ENCODE measurements around the gene GPX4.

Gene GPX4

GRCh38 chr19:1122021-1122971 lies 18.5 kb downstream of the GPX4 start:
- Histone ChIP-seq H3K27ac (ENCODE audit: low read depth, low read length, poor library complexity, severe bottlenecking) (no peak overlapping the region), H3K9ac (ENCODE audit: low read length) (no peak overlapping the region), H3K4me1 (ENCODE audit: insufficient read depth, low read length, severe bottlenecking) (no peaks in the 10 kb centered on the region), H3F3A (ENCODE audit: insufficient read depth, low read length) (no peaks in the 10 kb centered on the region), H2AFZ (ENCODE audit: low read length) (no peak overlapping the region), H3K9me2 (ENCODE audit: low read depth, low read length) (no peaks in the 10 kb centered on the region), H3K27me3 (ENCODE audit: insufficient read depth, low read length) (no peaks in the 10 kb centered on the region), H4K20me1 (ENCODE audit: insufficient read depth, low read length) (no peaks in the 10 kb centered on the region), H3K36me3 (ENCODE audit: insufficient read depth, low read length) (peaks cover 31% of the 10 kb centered on the region), H3K9me3 (ENCODE audit: low read length) (no peaks in the 10 kb centered on the region), H3K4me3 (ENCODE audit: low read depth, low read length, poor library complexity, severe bottlenecking) (no peak overlapping the region), H3K4me2 (ENCODE audit: low read length) (no peak overlapping the region), H3K79me2 (ENCODE audit: insufficient read depth, low read length) (no peaks in the 10 kb centered on the region)
- TF ChIP-seq, protein P1, sequence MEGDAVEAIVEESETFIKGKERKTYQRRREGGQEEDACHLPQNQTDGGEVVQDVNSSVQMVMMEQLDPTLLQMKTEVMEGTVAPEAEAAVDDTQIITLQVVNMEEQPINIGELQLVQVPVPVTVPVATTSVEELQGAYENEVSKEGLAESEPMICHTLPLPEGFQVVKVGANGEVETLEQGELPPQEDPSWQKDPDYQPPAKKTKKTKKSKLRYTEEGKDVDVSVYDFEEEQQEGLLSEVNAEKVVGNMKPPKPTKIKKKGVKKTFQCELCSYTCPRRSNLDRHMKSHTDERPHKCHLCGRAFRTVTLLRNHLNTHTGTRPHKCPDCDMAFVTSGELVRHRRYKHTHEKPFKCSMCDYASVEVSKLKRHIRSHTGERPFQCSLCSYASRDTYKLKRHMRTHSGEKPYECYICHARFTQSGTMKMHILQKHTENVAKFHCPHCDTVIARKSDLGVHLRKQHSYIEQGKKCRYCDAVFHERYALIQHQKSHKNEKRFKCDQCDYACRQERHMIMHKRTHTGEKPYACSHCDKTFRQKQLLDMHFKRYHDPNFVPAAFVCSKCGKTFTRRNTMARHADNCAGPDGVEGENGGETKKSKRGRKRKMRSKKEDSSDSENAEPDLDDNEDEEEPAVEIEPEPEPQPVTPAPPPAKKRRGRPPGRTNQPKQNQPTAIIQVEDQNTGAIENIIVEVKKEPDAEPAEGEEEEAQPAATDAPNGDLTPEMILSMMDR (IDR thresholded peaks at IDR 0.05; ENCODE audit: low read length): no peak
- TF ChIP-seq EZH2 (IDR thresholded peaks at IDR 0.05; ENCODE audit: borderline replicate concordance, low read length): no peak

- peaks cover 34% of the 10 kb centered on the region for H3K36me3 ChIP-seq (ENCODE audit: insufficient read depth, low read length)
- TF ChIP-seq, protein P1 (IDR thresholded peaks at IDR 0.05; ENCODE audit: low read length): no peak
- no peak for TF ChIP-seq EZH2 (IDR thresholded peaks at IDR 0.05; ENCODE audit: borderline replicate concordance, low read length)
- H3K9ac ChIP-seq (ENCODE audit: low read length): no peak overlapping the region
- H3K27ac ChIP-seq (ENCODE audit: low read depth, low read length, poor library complexity, severe bottlenecking): no peak overlapping the region
- no peaks in the 10 kb centered on the region for H4K20me1 ChIP-seq (ENCODE audit: insufficient read depth, low read length)
- no peaks in the 10 kb centered on the region for H3K79me2 ChIP-seq (ENCODE audit: insufficient read depth, low read length)
- no peaks in the 10 kb centered on the region for H3K9me3 ChIP-seq (ENCODE audit: low read length)
- no peaks in the 10 kb centered on the region for H3F3A ChIP-seq (ENCODE audit: insufficient read depth, low read length)
- H3K4me2 ChIP-seq (ENCODE audit: low read length): no peak overlapping the region
- no peaks in the 10 kb centered on the region for H3K9me2 ChIP-seq (ENCODE audit: low read depth, low read length)
- no peak overlapping the region for H3K4me3 ChIP-seq (ENCODE audit: low read depth, low read length, poor library complexity, severe bottlenecking)
- no peak overlapping the region for H2AFZ ChIP-seq (ENCODE audit: low read length)
- H3K4me1 ChIP-seq (ENCODE audit: insufficient read depth, low read length, severe bottlenecking): no peaks in the 10 kb centered on the region
- no peaks in the 10 kb centered on the region for H3K27me3 ChIP-seq (ENCODE audit: insufficient read depth, low read length)
Measured at GRCh38 chr19:1122972-1123363, 19.2 kb downstream of the GPX4 start.

GRCh38 chr19:1123381-1123780 lies 19.6 kb downstream of the GPX4 start:
- H3K9me3 ChIP-seq (ENCODE audit: low read length): no peaks in the 10 kb centered on the region
- no peaks in the 10 kb centered on the region for H3K9me2 ChIP-seq (ENCODE audit: low read depth, low read length)
- no peaks in the 10 kb centered on the region for H3K79me2 ChIP-seq (ENCODE audit: insufficient read depth, low read length)
- H2AFZ ChIP-seq (ENCODE audit: low read length): no peak overlapping the region
- no peak overlapping the region for H3K27ac ChIP-seq (ENCODE audit: low read depth, low read length, poor library complexity, severe bottlenecking)
- no peaks in the 10 kb centered on the region for H4K20me1 ChIP-seq (ENCODE audit: insufficient read depth, low read length)
- no peak overlapping the region for H3K4me3 ChIP-seq (ENCODE audit: low read depth, low read length, poor library complexity, severe bottlenecking)
- H3K27me3 ChIP-seq (ENCODE audit: insufficient read depth, low read length): no peaks in the 10 kb centered on the region
- peaks cover 34% of the 10 kb centered on the region for H3K36me3 ChIP-seq (ENCODE audit: insufficient read depth, low read length)
- H3F3A ChIP-seq (ENCODE audit: insufficient read depth, low read length): no peaks in the 10 kb centered on the region
- H3K9ac ChIP-seq (ENCODE audit: low read length): no peak overlapping the region
- H3K4me1 ChIP-seq (ENCODE audit: insufficient read depth, low read length, severe bottlenecking): no peaks in the 10 kb centered on the region
- TF ChIP-seq, protein P1 (IDR thresholded peaks at IDR 0.05; ENCODE audit: low read length): no peak
- no peak for TF ChIP-seq EZH2 (IDR thresholded peaks at IDR 0.05; ENCODE audit: borderline replicate concordance, low read length)
- H3K4me2 ChIP-seq (ENCODE audit: low read length): no peak overlapping the region

All from OCI-LY1 (cell line).